HG03039 (cell line): ENCODE data around the gene NKX2-3.

Experiments
- ATAC-seq: cut with Tn5 transposase; IDR thresholded peaks from one replicate; pipeline ENCODE4 v1.9.1; 2021; ENCODE audit warnings: mild to moderate bottlenecking, moderate library complexity; ENCODE audit not compliant: unreplicated experiment

The NKX2-3 gene

DNA sequence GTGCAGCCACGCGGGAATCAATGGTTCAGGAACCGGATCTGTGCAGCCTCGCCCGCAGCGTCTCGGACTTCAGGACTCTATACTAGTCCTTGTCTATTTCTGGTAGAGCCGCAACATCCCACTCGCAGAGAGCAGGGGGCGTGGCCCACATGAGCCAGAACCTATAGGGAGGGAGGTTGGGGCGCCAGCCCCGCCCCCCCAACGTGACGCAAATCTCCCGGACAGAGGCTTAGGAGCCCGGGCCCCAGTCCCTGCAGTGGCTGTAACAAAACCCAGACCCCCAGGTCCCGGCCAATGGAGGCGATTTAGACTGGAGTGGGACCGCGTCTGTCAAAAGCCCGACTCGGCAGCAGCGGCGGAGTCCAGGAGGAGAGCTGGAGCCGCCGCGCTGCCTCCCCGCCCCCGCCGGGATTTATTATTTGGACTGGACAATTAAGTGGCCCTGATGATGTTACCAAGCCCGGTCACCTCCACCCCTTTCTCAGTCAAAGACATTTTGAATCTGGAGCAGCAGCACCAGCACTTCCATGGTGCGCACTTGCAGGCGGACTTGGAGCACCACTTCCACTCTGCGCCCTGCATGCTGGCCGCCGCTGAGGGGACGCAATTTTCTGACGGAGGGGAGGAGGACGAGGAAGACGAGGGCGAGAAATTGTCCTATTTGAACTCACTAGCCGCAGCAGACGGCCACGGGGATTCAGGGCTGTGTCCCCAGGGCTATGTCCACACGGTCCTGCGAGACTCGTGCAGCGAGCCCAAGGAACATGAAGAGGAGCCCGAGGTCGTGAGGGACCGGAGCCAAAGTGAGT is at the start of gene NKX2-3:
TSS of gene NKX2-3 (plus strand) at position 256 of the 809 bp plus-strand sequence. CDS start at position 446, 190 bp downstream.
- ATAC-seq: no peak

- no peak for ATAC-seq
These were observed 47.8 kb upstream of the NKX2-3 start for GRCh38 chr10:99484626-99485581.

DNA sequence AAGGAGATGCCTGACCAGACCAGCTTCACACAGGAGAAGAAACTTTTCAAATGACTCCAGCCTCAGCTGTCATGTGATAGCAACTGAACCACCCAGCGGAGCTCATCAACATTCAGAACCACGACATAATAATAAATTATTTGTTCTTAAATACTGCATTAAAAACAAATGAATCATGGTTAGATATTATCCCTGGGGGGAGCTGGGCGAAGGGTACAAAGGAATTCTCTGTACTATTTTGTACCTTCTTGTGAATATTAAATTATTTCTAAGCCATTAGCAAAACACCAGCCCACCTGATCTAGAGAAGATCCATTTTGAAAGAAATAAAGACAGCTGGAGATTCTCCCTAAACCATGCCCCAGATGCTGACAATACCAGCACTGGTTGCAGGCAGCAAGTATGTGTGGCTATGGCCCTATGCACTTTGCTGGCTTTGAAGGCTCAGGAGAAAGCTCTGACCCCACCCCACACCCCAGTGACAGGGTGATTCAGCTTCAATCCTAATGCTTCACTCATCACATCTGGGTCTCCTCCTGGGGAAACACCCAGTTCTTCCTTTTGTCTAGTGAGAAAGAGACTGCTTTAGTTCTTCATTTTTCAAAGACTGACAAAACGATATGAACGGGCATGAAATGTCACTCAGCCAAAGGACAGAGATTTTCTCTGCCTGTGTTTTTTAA is 45.5 kb upstream of the NKX2-3 start:
- ATAC-seq: no peak

DNA sequence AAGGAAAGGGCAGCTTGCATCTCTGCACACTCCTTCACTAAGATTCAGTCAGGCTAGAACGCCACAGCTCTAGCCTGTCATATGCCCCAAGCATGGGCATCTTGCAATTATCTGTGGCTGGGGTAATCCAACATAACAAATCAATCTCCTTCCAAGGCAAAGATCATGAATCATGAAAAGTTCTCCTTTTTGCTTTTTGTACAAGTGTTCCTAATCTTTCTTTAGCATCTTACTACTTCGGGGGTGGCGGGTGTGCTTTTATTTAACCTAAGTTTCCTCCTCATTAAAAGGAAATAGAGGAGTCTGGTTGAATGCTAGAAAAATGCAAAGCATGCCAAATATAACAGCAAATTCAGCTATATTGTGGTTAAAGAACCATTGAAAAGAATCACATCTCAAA is 43.5 kb upstream of the NKX2-3 start:
- ATAC-seq: no peak

GRCh38 chr10:99497343-99498025 is 35.3 kb upstream of the NKX2-3 start:
- ATAC-seq: no peak

DNA sequence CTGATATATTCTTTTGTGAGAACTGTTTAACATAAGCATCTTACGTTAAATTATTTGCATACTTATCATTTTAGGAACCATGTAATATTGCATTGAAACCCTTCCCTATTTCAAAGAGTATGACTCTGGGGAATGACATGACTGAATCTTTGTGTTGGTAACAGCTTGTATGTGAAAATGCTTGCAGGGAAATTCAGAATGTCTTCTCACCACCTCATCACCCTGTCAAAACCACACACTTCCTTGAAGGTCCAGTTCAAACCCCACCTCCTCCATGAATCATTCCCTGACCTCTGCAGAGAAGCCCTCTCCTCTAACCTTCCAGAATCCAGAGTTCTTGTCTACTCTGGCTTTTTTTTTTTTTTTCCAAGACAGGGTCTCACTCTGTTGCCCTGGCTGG is 26.3 kb upstream of the NKX2-3 start:
- no peak for ATAC-seq

- no peak for ATAC-seq
These were observed 25.5 kb upstream of the NKX2-3 start for GRCh38 chr10:99507265-99507664.

- no peak for ATAC-seq
These were observed 19.7 kb upstream of the NKX2-3 start for GRCh38 chr10:99513061-99513460.

GRCh38 chr10:99519690-99520039 is 13.1 kb upstream of the NKX2-3 start:
- ATAC-seq: no peak

- ATAC-seq: no peak
These were observed 12.5 kb upstream of the NKX2-3 start for GRCh38 chr10:99520040-99520846.

- no peak for ATAC-seq
These were observed 11.6 kb upstream of the NKX2-3 start for GRCh38 chr10:99520847-99521764.

- ATAC-seq: no peak
These were observed 10.8 kb upstream of the NKX2-3 start for GRCh38 chr10:99521765-99522469.

DNA sequence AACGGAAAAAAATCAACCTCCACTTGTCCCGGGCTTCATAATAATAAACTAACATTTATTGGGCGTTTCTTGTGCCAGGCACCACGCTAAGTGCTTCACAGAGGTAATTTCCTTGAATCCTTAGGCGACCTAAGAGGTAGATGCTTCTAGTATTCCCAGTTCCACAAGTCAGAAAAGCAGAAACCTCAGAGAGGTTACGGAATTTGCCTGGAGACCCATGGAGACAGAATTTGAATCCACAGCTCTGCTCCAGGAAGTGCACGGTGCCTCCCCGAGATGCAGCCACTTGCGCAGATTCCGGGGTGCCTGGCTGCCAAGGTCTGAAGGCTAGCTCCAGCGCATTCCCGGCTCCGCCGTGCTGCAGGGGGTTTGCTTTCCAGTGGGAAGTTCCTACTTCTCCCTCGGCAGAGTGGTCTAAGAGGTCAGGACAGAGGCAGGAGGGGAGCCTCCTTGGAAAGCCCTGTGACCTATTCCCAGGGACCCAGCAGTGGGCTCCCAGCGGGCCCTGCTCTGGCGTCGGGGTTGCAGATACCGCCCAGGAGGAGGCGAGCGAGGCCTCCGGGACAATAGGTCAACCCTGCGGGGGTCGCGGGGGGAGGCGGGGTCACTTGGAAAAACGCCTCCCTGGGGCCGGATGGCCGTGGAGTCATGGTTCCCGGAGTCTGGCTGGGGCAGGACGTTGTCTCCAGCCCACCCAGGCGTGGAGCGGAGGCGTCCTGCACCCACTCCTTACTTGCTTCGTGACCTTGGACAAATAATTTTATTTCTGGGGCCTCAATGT is 10.1 kb upstream of the NKX2-3 start:
- ATAC-seq: no peak

- no peak for ATAC-seq
These were observed 9.4 kb upstream of the NKX2-3 start for GRCh38 chr10:99523251-99523773.

DNA sequence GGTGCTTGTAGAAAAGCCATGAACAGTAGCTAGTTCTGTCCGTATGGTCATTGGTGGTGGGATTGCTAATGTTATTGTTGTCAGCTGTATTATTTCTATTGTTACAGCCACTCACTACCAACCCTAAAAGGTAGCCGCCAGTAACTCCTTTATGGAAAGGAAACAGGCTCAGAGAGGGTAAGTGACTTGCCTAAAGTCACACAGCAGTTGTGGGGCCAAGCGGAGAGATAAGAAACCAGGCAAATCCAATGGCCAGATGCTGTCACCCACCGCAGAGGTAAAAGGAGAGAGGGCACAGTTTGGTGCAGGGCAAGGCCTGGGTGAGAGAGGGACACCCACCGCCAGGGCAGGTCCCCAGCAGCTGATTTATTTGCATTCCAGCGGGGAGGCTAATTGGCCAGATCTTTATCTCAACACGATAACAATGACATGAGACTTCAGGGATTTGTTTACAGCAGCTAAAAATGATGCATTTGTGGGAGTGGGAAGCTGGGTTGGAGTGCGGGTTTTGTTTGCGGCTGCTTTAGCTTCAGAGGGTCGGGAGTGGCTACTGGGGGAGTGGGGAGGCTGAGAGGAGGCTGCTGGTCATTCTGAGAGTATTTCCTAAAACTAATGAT is 8.6 kb upstream of the NKX2-3 start:
- ATAC-seq: no peak

DNA sequence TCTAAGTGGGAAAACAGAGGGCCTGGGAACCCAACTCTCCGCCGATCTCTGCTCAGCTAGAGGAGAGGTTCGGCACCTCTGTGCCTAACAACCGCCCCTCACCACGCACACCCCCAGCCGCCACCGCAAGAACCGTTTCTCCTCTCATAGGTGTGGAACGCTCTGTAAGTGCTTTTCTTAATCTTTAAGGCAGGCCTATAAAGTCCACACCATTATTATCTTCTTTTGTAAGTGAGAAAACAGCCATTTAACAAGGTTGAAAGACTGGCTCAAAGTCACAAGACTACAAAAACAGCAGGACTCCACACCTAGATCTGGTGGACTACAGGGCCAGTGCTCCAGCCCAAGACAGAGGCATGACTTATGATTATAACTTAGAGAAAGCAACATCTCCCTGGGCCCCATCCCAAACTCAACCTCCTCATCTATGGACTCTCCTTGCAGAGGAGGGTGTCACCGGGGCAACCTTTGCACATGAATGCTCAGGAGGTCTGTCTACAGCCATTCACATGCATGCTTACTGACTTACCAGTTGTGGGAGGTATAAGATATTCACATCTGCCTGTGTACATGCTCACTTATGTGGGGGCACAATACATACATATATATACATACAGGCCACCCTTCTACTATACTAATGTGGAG is 7.9 kb upstream of the NKX2-3 start:
- ATAC-seq: no peak
